Non-pigmented ciliary epithelial cell (primary cell): ENCODE measurements around the gene CAPG.
"Not testable (repeated sequence)": the region's sequence is repeated elsewhere in the genome, so short reads cannot be mapped to it uniquely, and the experiment has no call there.

ENCODE experiments used
- DNase-seq: peaks from one replicate; pipeline ENCODE4 v3.0.0-alpha.2; 2010; ENCODE audit warnings: low read depth

CAPG gene, protein sequence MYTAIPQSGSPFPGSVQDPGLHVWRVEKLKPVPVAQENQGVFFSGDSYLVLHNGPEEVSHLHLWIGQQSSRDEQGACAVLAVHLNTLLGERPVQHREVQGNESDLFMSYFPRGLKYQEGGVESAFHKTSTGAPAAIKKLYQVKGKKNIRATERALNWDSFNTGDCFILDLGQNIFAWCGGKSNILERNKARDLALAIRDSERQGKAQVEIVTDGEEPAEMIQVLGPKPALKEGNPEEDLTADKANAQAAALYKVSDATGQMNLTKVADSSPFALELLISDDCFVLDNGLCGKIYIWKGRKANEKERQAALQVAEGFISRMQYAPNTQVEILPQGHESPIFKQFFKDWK

DNA sequence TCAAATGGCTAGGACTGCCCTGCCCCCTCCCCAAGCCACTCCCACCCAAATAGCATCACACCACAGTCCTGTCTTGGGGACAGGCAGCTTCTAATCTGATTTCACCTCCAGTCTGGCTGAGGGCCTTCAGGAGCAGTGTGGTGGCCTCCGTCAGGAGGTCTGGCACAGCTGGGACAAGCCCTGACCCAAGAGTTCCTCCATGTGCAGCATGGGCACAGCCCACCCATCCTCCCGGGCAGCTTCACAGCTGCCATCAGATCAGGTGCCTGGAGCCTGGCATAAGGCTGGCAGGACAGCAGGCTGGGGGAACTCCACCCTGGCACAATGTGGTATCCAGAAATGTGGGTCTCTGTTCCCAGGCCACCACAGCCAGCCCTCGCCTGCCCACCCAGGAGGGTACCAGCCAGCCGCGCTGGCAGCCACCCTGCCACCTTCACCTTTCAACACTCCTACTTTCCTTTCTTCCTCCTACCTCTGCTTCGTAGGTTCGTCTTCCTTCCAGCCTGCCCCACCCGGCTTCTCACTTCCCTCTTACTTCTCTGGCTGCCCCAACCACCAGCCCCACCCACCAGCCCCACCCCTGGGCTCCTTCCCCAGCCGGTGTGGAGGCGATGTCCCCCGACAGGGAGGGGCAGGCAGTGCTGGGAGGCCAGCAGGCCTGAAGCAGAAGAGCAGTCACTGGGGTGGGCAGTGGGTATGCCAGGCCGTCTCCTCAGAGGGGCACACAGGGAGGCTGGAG lies at the start of gene CAPG:
Gene CAPG (minus strand): TSS at position 522 of the 739 bp plus-strand sequence. CDS start 8,221 bp downstream, outside the sequence.
- no peak for DNase-seq

DNA sequence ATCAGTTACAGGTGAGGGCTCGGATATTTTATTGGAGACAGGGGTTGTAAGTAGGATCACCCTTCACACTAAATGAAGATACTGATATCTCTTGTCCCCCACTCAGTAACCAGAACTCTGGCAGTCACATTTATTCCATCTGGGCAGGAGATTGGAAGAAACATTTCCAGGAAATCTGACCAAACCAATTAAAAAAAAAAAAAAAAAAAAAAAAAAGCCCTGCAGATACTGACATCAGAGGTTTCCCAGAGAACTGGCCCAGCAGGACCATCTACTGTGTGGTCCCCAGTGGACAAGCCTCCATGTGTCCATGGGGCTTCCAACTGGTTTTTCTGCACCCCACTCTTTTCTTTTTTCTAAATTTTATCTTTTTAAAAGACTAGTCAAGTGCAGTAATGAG lies 49.6 kb upstream of the CAPG start:
- DNase-seq, result no peak

DNA sequence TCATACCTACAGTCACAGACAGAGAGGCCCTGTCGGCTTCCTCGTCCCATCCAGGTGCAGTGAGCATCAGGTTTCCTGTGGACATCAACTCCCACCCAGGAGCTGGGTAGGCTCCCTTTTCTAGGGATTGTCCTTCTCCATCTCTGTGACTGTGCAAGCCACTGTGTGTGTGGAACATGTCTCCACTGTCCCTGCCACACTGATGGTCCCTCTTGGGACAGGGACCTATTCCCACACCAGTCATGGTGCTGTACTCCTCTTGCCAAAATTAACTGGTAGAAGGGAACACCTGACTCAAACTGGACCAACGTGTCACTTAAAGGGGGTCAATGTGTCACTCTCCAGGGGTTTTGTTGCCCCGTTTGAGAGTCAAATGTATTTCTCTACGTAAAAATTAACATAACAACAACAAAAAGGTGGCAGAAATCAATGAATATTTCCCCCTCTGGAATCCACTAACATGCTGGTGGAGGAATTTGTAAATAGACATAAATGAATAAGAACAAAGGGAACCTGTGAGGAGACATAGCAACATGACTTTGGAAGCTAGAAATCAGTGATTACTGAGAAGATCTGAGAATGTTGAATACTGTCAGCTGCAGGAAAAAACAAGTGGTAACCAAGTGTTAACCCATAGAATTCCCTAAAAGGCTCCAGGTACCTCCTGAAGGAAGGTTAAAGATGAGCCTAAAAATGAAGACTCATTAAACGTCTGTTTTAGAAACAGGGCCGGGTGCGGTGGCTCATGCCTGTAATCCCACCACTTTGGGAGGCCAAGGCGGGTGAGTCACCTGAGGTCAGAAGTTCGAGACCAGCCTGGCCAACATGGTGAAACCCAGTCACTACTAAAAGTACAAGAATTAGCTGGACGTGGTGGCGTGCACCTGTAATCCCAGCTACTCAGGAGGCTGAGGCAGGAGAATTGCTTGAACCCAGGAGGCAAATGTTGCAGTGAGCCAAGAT lies 48.7 kb upstream of the CAPG start:
- no peak for DNase-seq

DNA sequence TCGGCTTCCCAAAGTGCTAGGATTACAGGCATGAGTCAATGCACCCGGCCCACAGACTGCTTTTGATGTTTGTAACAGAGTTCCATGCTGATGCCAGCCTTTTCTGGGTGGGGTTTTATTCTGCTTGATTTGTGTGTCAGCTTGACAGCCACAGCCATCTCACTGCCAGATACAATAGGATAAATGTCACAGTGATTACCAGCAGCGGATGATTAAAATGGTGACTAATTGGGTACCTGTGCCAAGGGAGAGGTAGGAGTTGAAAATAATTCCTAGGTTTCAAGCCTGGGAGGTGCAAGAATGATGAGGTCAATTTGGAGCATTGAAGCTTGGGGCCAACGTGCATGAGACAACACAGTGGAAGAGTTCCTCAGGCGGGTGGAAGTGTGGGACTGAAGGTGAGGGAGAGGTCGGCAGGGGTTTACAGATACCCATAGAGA lies 47.7 kb upstream of the CAPG start:
- no peak for DNase-seq

DNA sequence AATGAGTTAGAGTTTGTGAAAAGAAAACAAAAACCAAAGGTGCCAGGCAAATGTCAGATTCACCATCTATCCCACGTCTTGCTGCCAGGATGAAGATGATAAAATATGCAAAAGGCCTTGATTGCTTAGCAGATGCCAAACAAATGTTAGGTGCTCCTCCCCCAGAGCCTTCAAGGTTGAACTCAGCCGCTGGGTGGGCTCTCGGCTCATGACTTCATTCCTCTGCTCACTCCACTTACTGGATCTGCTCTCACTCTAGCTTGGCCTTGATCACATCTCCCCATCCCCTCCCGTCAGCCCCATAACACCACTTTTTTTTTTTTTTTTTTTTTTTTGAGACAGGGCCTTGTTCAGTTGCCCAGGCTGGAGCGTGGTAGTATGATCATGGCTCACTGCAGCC lies 46.9 kb upstream of the CAPG start:
- DNase-seq, result no peak

DNA sequence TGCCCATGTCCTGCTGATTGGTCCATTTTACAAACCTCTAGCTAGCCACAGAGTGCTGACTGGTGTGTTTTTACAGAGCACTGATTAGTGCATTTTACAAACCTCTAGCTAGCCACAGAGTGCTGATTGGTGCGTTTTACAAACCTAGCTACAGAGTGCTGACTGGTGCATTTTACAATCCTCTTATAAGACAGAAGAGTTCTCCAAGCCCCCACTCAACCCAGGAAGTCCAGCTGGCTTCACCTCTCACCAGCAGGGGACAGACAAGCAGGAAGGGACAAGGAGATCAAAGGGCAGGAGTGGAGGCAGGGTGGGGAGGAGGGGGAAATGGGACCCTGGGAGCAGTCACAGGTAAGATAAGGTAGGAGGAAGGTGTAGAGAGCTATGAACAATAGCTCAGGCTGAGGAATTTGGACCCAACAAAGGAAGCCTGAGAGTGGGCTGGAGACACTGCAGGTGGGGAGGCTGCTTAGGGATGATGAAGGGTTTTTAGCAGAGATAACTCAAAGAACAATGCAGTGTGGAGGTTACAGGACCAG lies 45.5 kb upstream of the CAPG start:
- DNase-seq, result no peak

DNA sequence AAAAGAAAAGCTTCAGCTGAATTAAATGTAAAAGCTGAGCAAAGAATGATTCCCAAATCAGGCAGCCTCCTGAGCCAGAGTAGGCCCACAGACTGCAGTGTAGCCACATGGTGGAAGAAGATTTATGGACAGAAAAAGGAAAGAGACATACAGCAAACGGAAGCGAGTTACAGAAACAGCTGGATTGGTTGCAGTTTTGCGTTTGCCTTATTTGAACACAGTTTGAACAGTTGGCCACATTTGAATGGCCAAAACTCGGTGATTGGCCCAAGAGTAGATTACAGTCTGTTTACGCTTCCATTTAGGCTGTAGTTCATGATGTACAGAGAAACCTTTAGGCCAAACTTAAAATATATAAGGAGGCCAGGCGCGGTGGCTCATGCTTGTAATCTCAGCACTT lies 43.4 kb upstream of the CAPG start:
- DNase-seq, result no peak

DNA sequence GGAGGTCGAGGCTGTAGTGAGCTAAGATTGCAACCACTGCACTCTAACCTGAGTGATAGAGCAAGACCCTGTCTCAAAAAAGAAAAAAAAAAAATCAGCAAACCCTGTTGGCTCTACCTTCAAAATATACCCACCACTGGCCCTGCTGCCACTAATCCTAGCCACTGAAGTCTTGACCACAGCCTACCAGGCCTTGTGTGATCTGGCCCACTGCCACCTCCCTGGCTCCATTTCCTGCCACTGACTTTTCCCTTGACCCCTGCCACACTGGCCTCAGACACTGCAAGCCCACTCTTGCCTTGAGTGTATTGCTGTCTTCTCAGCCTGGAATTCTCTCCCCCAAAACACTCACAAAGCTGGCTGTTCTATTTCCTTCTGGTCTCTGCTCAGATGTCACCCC lies 42.1 kb upstream of the CAPG start:
- DNase-seq, result no peak

DNA sequence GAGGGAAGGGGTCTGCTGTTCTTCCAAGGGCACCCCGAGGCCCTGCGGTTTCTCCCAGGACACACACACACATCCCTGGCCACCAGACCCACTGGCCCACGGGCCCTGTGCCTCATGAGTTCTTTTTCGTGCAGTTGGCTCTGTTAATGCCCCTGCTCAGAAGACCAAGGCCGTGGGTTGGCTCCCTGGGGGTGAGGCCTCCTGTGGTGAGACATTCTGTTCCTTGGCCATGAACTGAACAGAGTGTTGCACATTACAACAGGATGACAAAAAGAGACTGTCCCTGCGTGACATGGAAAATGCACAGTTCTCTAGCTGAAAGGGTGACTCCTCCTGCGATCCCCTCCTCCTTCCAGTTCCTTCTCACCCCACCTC lies 39.0 kb upstream of the CAPG start:
- DNase-seq, result no peak

DNA sequence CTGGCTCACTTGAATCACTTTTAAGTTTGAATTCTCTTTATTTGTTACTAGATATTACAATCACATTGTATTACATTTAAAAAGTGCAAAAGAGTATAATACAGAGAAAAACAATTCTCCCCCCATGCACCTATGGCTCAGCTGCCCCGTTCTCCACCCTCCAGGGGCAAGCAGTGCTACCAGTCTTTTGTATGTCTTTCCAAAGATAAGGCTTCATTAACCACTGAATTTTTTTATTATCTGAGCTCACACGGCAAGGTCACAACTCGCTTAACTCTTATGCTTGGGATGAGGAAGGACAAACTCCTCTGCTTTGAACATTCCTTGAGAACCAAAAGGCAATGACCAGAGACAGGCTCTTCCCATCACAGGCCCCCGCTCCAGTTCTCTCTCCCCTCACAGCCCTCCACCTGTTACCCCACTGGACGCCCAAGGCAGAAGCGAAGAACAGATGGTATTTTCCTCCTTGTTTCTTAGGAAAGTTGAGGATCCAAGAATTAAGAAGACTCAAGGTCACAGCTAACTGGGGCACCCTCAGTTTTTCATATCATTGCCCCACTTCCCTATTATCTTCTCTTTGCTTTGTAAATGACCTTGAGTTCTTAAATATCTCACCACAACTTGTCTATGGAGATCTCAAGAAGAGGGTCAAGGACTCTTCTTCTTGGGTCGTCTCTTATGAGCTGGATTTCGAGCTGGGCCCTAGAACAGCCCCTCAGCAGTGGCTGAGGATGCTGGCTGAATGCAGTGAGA lies 38.5 kb upstream of the CAPG start:
- DNase-seq, result no peak

DNA sequence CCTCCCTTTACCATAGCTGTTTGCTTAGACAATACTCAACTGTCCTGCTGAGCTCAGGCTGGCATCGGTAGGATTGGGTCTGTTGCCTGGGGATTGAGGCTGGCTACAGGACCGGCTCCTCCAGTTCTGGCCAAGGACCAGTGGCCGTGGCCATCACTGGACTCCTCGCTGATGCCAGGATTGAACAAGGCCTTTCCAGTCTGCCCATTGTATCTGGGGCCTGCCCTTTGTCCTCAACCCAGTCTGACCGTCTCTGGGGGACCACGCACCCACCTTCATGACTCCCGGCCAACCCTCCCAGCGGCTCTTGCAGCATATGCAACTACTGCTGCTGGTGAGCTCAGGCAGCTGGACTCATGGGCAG lies 37.0 kb upstream of the CAPG start:
- no peak for DNase-seq

DNA sequence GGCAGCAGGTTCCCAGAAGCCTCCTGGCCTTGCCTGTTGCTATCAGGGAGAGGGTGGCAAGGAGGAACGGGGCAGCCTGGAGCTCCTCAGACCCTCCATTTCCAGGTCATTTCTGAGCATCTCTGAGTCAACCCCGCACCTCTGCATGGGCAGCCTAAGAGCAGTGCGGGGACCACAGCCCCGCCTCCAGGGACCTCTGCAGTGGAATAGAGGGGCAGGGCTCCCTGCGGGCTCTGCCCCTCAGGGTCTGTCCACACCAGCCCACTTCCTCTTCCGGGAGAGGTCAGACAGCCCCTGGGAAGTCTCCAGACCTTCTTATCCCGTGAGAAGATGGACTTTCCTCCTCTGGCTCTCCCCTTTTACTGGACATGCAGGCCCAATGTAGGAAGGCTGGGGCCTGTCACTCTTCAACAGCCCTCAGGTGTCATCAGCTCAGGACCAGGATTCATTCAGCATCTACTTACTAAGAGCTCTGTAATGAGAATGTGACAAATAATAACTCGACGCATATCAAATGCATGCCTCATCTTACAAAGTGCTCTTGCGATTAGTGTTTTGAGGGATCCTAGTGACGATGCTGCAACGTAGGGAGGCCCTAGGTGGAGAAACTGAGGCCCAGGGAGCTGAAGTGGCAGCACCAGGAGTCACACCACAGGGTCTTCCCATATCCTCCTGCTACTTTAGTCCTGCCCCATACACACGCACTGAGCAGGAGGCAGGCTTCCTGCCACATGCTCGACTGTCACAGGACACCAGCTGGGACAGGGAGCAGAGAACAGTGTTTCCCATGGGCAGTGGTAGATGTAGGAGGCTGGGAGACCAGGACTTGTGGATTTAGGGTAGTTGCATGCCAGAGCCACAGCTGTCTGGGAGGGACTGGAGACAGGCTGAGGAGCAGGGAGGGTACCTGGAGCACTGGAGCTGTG lies 36.4 kb upstream of the CAPG start:
- no peak for DNase-seq

DNA sequence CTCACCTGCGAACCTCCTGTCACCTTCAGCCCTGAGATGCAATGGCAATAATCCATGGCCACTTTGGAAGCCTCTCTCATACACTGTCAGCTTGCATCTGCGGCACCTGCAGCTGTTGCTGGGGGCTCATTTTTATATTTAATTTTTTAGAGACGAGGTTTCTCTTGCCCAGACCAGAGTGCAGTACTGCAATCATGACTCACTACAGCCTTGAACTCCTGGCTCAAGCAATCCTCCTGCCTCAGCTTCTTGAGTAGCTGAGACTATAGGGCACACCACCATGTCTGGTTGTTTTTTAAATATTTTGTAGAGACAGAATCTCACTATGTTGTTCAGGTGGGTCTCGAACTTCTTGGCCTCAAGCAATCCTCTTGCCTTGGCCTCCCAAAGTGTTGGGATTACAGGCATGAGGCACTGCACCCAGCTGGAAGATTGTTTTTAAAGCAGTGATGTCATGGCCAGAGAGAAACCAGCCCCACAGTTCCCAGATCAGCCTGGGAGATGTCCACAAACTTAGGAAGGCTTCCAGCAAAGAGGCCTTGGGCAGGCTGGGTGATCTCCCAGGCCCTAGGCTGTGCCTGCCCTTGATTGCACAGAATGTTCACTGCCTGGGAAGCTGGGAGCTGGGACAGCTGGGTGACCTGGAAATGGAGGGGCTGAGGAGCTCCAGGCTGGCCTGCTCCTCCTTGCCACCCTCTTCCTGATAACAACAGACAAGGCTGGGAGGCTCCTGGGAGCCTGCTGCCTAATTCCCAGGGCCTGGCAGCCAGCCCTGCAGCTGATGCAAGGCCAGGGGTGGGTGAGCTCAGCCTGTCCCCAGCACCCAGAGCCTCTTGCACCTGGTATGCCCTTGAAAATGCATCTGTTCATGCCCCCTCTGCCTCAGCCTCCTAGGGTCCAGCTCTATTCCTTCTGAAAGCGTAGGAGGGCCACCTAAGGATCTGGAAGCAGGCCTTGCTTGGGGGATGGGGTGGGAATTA lies 35.4 kb upstream of the CAPG start:
- DNase-seq, result no peak

DNA sequence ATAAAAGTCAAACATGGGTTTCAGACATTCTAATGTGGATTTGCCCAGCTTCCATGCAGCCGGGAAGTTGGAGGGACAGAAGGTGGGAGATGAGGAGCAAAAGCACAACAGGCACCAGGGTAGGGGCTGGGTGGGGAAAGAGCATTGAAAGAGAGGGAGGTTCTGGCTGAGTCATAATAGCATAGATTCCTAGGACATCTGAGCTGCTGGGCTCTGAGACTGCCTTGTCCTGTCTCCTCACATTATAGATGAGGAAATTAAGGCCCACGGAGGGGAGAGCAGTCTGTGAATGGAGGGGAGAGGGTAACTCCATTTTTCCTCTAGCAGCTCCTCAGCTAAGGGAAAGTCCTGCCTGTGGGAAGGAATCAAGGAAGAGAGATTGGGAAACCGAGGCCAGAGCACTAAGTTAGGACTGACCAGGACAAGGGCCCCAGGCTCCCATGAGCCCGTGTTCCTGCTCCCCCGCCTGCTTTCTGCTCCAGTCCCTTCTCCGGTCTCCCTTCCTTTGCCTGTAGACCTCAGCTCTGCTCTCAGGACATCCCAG lies 34.5 kb upstream of the CAPG start:
- DNase-seq, result no peak

DNA sequence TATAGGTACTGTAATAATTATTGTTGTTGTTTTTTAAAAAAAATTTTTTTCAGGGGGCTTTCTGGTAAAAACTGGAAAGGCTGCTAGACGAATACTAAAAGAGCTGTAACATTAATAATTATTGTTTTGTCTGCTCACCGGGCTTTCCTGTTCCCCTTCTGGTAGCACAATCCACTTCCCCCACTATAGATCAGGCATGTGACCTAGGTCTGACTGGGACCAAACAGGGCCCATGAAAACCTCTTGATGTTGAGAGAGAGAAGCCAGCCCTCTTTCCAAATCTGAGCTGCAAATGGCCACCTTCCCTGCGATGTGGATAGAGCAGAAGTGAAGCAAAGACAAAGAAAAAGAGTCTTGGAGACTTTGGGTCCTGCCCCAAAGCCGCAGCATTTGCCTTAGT lies 31.7 kb upstream of the CAPG start:
- no peak for DNase-seq

DNA sequence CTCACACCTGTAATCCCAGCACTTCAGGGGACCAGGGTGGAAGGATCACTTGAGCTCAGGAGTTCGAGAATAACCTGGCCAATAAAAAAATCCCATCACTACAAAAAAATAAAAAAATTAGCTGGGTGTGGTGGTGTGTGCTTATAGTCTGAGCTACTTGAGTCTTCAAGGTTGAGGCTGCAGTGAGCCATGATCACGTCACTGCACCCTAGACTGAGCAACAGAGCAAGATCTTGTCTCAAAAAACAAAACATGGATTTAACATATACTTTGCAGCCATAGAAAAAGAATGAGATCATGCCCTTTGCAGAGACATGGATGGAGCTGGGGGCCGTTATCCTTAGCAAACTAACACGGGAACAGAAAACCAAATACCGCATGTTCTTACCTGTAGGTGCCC lies 30.6 kb upstream of the CAPG start:
- no peak for DNase-seq

DNA sequence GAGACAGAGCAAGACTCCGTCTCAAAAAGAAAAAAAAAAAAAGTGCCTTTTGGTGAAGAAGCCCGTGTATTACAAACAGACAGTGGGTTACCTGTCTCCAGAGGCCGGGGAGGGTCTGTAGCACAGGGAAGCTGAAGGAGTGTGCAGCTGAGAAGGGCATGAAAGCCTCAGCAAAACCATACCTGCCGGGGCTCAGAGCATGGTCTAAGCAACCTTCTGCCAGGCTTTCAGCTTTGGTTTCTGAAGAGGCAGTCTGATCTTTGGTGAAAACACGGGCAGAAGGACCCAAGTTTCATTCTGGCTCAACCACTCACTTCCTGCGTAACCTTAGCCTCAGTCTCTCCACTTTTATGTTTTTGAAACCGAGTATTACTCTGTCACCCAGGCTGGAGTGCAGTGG lies 29.8 kb upstream of the CAPG start:
- DNase-seq, result no peak

DNA sequence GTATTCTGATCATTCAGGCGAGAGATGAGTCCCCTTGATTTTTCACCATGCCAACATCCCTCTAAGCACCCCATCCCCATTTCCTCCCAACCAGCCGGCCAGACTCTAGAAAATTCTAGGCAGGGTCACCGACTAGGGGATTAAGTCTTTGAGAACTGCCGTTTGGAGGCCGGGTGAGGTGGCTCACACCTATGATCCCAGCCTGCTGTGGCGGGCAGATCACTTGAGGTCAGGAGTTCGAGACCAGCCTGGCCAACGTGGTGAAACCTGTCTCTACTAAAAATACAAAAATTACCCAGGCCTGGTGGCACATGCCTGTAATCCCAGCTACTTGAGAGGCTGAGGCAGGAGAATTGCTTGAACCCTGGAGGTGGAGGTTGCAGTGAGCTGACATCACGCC lies 29.4 kb upstream of the CAPG start:
- not testable (repeated sequence) for DNase-seq

DNA sequence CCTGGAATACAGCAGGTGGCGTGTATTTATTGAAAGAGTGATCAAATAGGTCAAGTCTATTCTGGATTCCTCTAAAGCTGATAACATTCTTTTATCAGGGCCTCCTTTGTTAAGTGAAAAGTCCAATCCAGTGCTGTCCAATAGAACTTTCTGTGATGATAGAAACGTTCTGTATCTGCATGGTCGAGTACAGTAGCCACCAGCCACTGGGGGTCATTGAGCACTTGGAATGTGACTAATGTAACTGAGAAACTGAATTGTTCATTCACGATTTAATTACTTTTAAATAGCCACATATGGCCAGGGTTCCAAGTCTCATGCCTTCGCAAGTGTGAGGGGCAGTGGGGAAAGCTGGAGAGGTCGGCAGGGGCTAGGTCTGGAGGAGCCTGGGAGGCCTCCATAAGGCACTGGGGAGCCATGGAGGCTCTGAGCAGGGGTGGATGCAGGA lies 28.9 kb upstream of the CAPG start:
- DNase-seq, result no peak
